PC-3 (cell line): Measurements from ENCODE around the gene HDAC1. TPM values are rescaled to one million over a fixed set of nuclear protein-coding genes. Genes with fewer than 3 reads are reported as not detected.

Experiments
- ATAC-seq: fragments of 200-7000 bp; cut with Tn5 transposase; 2 replicates; pipeline ENCODE4 v1.9.1; 2020; ENCODE audit warnings: mild to moderate bottlenecking, moderate library complexity
- BruUV-seq: library from RNA; stranded (reverse); fragments of 400-500 nt; replicated peaks from 2 replicates; lab custom pipeline; 2021; lab: Mats Ljungman, UMichigan
- CTCF ChIA-PET: fragments of 300-600 bp; sonication (Branson Sonifier 250); formaldehyde crosslinking; loops from one replicate; lab custom pipeline; 2022; ENCODE audit warnings: antibody characterized with exemption; lab: Charles Lee
- POLR2A ChIA-PET: fragments of 300-600 bp; sonication (Branson Sonifier 250); formaldehyde crosslinking; loops from one replicate; lab custom pipeline; 2022; ENCODE audit warnings: antibody characterized with exemption; ENCODE audit not compliant: unreplicated experiment; lab: Charles Lee
- DNase-seq: peaks from one replicate; pipeline ENCODE4 v3.0.0-alpha.2; 2015
- H2AFZ ChIP-seq: fragments of 300-600 bp; sonication (generic); 2 replicates; pipeline ENCODE4 v1.6.0; 2016; ENCODE audit warnings: antibody characterized with exemption, low read length
- H3F3A ChIP-seq: fragments of 300-600 bp; sonication (generic); one replicate; pipeline ENCODE4 v1.6.0; 2017; ENCODE audit warnings: antibody characterized with exemption, low read length, control low read depth, mild to moderate bottlenecking; ENCODE audit not compliant: unreplicated experiment
- H3K27ac ChIP-seq: fragments of 300-600 bp; sonication (generic); 2 replicates; pipeline ENCODE4 v1.5.1; 2016; ENCODE audit warnings: mild to moderate bottlenecking, low read length
- H3K27me3 ChIP-seq: fragments of 300-600 bp; sonication (generic); 2 replicates; pipeline ENCODE4 v1.6.1; 2016; ENCODE audit warnings: low read length, mixed read lengths
- H3K36me3 ChIP-seq: fragments of 300-600 bp; sonication (generic); 2 replicates; pipeline ENCODE4 v1.6.1; 2016; ENCODE audit warnings: low read depth, mixed run types, low read length, mixed read lengths
- H3K4me1 ChIP-seq: fragments of 300-600 bp; sonication (generic); 2 replicates; pipeline ENCODE4 v1.5.1; 2016; ENCODE audit warnings: low read length; ENCODE audit not compliant: insufficient read depth
- H3K4me2 ChIP-seq: fragments of 300-600 bp; sonication (generic); 2 replicates; pipeline ENCODE4 v1.6.0; 2016; ENCODE audit warnings: low read length
- H3K4me3 ChIP-seq: fragments of 300-600 bp; sonication (generic); 2 replicates; pipeline ENCODE4 v1.5.1; 2016; ENCODE audit warnings: mild to moderate bottlenecking, low read length, mixed read lengths
- H3K79me2 ChIP-seq: fragments of 300-600 bp; sonication (generic); 2 replicates; pipeline ENCODE4 v1.6.1; 2017; ENCODE audit warnings: low read length, mixed read lengths
- H3K9ac ChIP-seq: fragments of 300-600 bp; sonication (generic); 2 replicates; pipeline ENCODE4 v1.6.0; 2016; ENCODE audit warnings: mild to moderate bottlenecking, low read length
- H3K9me2 ChIP-seq: fragments of 300-600 bp; sonication (generic); replicated peaks from 2 replicates; pipeline ENCODE4 v1.6.1; 2016; ENCODE audit warnings: mixed run types, low read length, mixed read lengths
- H3K9me3 ChIP-seq: fragments of 300-600 bp; sonication (generic); 2 replicates; pipeline ENCODE4 v1.6.1; 2016; ENCODE audit warnings: low read length, mixed read lengths
- H4K20me1 ChIP-seq: fragments of 300-600 bp; sonication (generic); 2 replicates; pipeline ENCODE4 v1.6.1; 2016; ENCODE audit warnings: low read length, mixed read lengths
- CTCF ChIP-seq: fragments of 300-600 bp; sonication (generic); conservative IDR thresholded peaks from 2 replicates; pipeline ENCODE4 v1.5.1; 2017; ENCODE audit warnings: antibody characterized with exemption, low read depth, mild to moderate bottlenecking, low read length
- EZH2 ChIP-seq: fragments of 300-600 bp; sonication (generic); IDR thresholded peaks from one replicate; pipeline ENCODE4 v1.6.1; 2017; ENCODE audit warnings: antibody characterized with exemption, mild to moderate bottlenecking, low read length; ENCODE audit not compliant: unreplicated experiment
- EZH2phosphoT487 ChIP-seq: fragments of 300-600 bp; sonication (generic); IDR thresholded peaks from 2 replicates; pipeline ENCODE4 v1.6.1; 2018; ENCODE audit warnings: mild to moderate bottlenecking, antibody characterized with exemption, low read length, borderline replicate concordance
- intact Hi-C: fragments of 100-400 bp; cut with micrococcal nuclease; formaldehyde crosslinking; loops from 2 replicates; pipeline ENCODE4 v1.9.0; 2023
- total RNA-seq: library from RNA; depleted of rRNA; stranded (reverse); fragments of >200 nt; gene quantifications from 2 replicates; pipeline ENCODE4 v1.2.3, GENCODE V29; 2014; rRNA removed

HDAC1 gene
- total RNA-seq, 1 experiment from 2014 or later: 184 TPM

GRCh38 chr1:32377541-32378220 is 85.8 kb downstream of the HDAC1 start:
- Histone ChIP-seq H3K9me3 (no peaks in the 10 kb centered on the region), H3K4me1 (no peaks in the 10 kb centered on the region), H3K36me3 (peaks cover 53% of the 10 kb centered on the region), H3K4me3 (no peak overlapping the region), H4K20me1 (no peaks in the 10 kb centered on the region), H3K79me2 (no peaks in the 10 kb centered on the region), H3K4me2 (no peak overlapping the region), H2AFZ (no peak overlapping the region), H3K9ac (no peak overlapping the region), H3K27ac (no peak overlapping the region), H3K27me3 (no peaks in the 10 kb centered on the region), H3K9me2 (no peaks in the 10 kb centered on the region), H3F3A (no peaks in the 10 kb centered on the region)
- no TSS peak for BruUV-seq
- DNase-seq (no peak), ATAC-seq (no peak)
- intact Hi-C loops: no loop called here
- POLR2A ChIA-PET: no interaction called here
- CTCF ChIA-PET: no interaction called here
- TF ChIP-seq CTCF: no peak
- no peak for TF ChIP-seq EZH2phosphoT487
- TF ChIP-seq EZH2: no peak

GRCh38 chr1:32380057-32380456 is 88.2 kb downstream of the HDAC1 start:
- no peak overlapping the region for H2AFZ ChIP-seq
- ChIA-PET POLR2A (no interaction called here), CTCF (no interaction called here)
- no peaks in the 10 kb centered on the region for H3F3A ChIP-seq
- intact Hi-C loops: no loop called here
- TF ChIP-seq CTCF (no peak), EZH2 (no peak), EZH2phosphoT487 (no peak)
- no peaks in the 10 kb centered on the region for H3K4me1 ChIP-seq
- no peak overlapping the region for H3K27ac ChIP-seq
- no peaks in the 10 kb centered on the region for H3K9me2 ChIP-seq
- DNase-seq: no peak
- H3K9ac ChIP-seq: no peak overlapping the region
- H3K9me3 ChIP-seq: no peaks in the 10 kb centered on the region
- no peaks in the 10 kb centered on the region for H3K27me3 ChIP-seq
- no TSS peak for BruUV-seq
- no peak overlapping the region for H3K4me2 ChIP-seq
- peaks cover 56% of the 10 kb centered on the region for H3K36me3 ChIP-seq
- no peak overlapping the region for H3K4me3 ChIP-seq
- no peaks in the 10 kb centered on the region for H3K79me2 ChIP-seq
- no peaks in the 10 kb centered on the region for H4K20me1 ChIP-seq
- ATAC-seq: no peak

Other genes starting within 250 kb of the HDAC1 start
- gene TMEM39B, start 219.1 kb upstream of the HDAC1 start, total RNA-seq: 7.7 and 9.4 TPM in 2 replicates
- 45.7 and 45.8 TPM in 2 replicates for gene KPNA6, start 184.0 kb upstream of the HDAC1 start, total RNA-seq
- gene TXLNA, start 112.4 kb upstream of the HDAC1 start, total RNA-seq: 64.2 and 79.0 TPM in 2 replicates
- gene CCDC28B, start 91.5 kb upstream of the HDAC1 start, total RNA-seq: 4.7 and 5.5 TPM in 2 replicates
- gene IQCC, start 86.4 kb upstream of the HDAC1 start, total RNA-seq: 8.5 and 11.8 TPM in 2 replicates
- gene DCDC2B, start 83.0 kb upstream of the HDAC1 start, total RNA-seq: not detected in 2 replicates
- gene TMEM234, start 69.7 kb upstream of the HDAC1 start, total RNA-seq: 4.2 and 7.7 TPM in 2 replicates
- 413 and 442 TPM in 2 replicates for gene EIF3I, start 69.7 kb upstream of the HDAC1 start, total RNA-seq
- gene FAM167B, start 44.9 kb upstream of the HDAC1 start, total RNA-seq: 1.3 and 1.6 TPM in 2 replicates
- gene LCK, start 40.8 kb upstream of the HDAC1 start, total RNA-seq: 3.6 and 4.3 TPM in 2 replicates
- 159 and 176 TPM in 2 replicates for gene MARCKSL1, start 44.1 kb downstream of the HDAC1 start, total RNA-seq
- gene FAM229A, start 70.4 kb downstream of the HDAC1 start, total RNA-seq: 3.0 and 3.7 TPM in 2 replicates
- gene TSSK3, start 70.5 kb downstream of the HDAC1 start, total RNA-seq: not detected in 2 replicates
- gene BSDC1, start 102.4 kb downstream of the HDAC1 start, total RNA-seq: 59.8 and 68.5 TPM in 2 replicates
- gene ZBTB8B, start 173.0 kb downstream of the HDAC1 start, total RNA-seq: 0.22 and 0.23 TPM in 2 replicates
- gene ZBTB8A, start 247.3 kb downstream of the HDAC1 start, total RNA-seq: 1.7 and 3.5 TPM in 2 replicates